GM18951 (cell line): ENCODE data around the gene FAM174C.

Source experiments
- POLR2A ChIP-seq: IDR thresholded peaks from 4 replicates; pipeline ENCODE4 v1.6.1; 2011; ENCODE audit warnings: mild to moderate bottlenecking; ENCODE audit not compliant: insufficient read length, insufficient read depth; ENCODE audit errors: extremely low read depth
- in situ Hi-C: fragments of 300-500 bp; cut with MboI; formaldehyde crosslinking; loops from one replicate; pipeline ENCODE4 v1.12.0; 2022; ENCODE audit warnings: low sequenced_read_pairs, mixed read lengths, inconsistent platforms; ENCODE audit not compliant: unreplicated experiment

The FAM174C gene

GRCh38 chr19:1327125-1327524, 51.8 kb downstream of the FAM174C start:
- in situ Hi-C loops: no loop called here
- TF ChIP-seq POLR2A: no peak
